CD8-positive, alpha-beta memory T cell (primary cell): ENCODE data around the gene PTGER1. TPM values are rescaled to one million over a fixed set of nuclear protein-coding genes. Genes with fewer than 3 reads are reported as not detected.
"Not testable (repeated sequence)": the region's sequence is repeated elsewhere in the genome, so short reads cannot be mapped to it uniquely, and the experiment has no call there.

Experiments used
- CTCF ChIA-PET: fragments of 350-600 bp; sonication (Branson Sonifier 250); formaldehyde crosslinking; loops from one replicate; lab custom pipeline; 2021; ENCODE audit warnings: antibody characterized with exemption; lab: Charles Lee
- POLR2A ChIA-PET: fragments of 350-600 bp; sonication (Branson Sonifier 250); formaldehyde crosslinking; loops from one replicate; lab custom pipeline; 2021; ENCODE audit warnings: antibody characterized with exemption; lab: Charles Lee
- DNase-seq, 5 donors: peaks; one replicate each; pipeline versions ENCODE4 v3.0.0 to v3.0.0-alpha.2; 2020 to 2022; ENCODE audit warnings: mixed read lengths in 1 of 5
- H3K27ac ChIP-seq: one replicate; pipeline ENCODE4 v1.7.0; 2013; ENCODE audit warnings: low read depth, mild to moderate bottlenecking, low read length, moderate library complexity
- H3K27me3 ChIP-seq: 2 replicates; pipeline ENCODE4 v1.7.0; 2013; ENCODE audit warnings: low read length, mild to moderate bottlenecking; ENCODE audit not compliant: insufficient read depth, poor library complexity, severe bottlenecking
- H3K36me3 ChIP-seq: 2 replicates; pipeline ENCODE4 v1.7.0; 2013; ENCODE audit warnings: mild to moderate bottlenecking, low read length, moderate library complexity; ENCODE audit not compliant: insufficient read depth
- H3K4me1 ChIP-seq: 2 replicates; pipeline ENCODE4 v1.7.0; 2013; ENCODE audit warnings: mild to moderate bottlenecking, low read length, moderate library complexity; ENCODE audit not compliant: insufficient read depth
- H3K4me3 ChIP-seq: 2 replicates; pipeline ENCODE4 v1.7.0; 2013; ENCODE audit warnings: mild to moderate bottlenecking, low read length
- H3K9me3 ChIP-seq: 2 replicates; pipeline ENCODE4 v1.7.0; 2013; ENCODE audit warnings: mild to moderate bottlenecking, low read length
- H3K27ac Mint-ChIP-seq, 8 donors: one replicate each; pipeline ENCODE4 v1.8.0; 2020 to 2021; ENCODE audit warnings: mixed read lengths in 8 of 8, mild to moderate bottlenecking in 6 of 8, inconsistent platforms in 3 of 8, moderate library complexity in 3 of 8
- H3K27me3 Mint-ChIP-seq, 2 donors: one replicate each; pipeline ENCODE4 v1.8.0; 2020 to 2021; ENCODE audit warnings: mixed read lengths in 2 of 2, mild to moderate bottlenecking in 1 of 2, moderate library complexity in 1 of 2
- H3K36me3 Mint-ChIP-seq, 3 donors: one replicate each; pipeline ENCODE4 v1.8.0; 2020 to 2021; ENCODE audit warnings: mixed read lengths in 3 of 3, inconsistent platforms in 1 of 3, mild to moderate bottlenecking in 1 of 3
- H3K4me1 Mint-ChIP-seq, 3 donors: one replicate each; pipeline ENCODE4 v1.8.0; 2020 to 2021; ENCODE audit warnings: mixed read lengths in 3 of 3, inconsistent platforms in 1 of 3, mild to moderate bottlenecking in 1 of 3
- H3K4me3 Mint-ChIP-seq, 7 donors: one replicate each; pipeline ENCODE4 v1.8.0; 2020 to 2021; ENCODE audit warnings: mixed read lengths in 7 of 7, mild to moderate bottlenecking in 6 of 7, moderate library complexity in 4 of 7, inconsistent platforms in 2 of 7
- H3K9me3 Mint-ChIP-seq, 5 donors: one replicate each; pipeline ENCODE4 v1.8.0; 2020 to 2022; ENCODE audit warnings: mixed read lengths in 5 of 5, mild to moderate bottlenecking in 3 of 5, moderate library complexity in 2 of 5, inconsistent platforms in 1 of 5
- polyA plus RNA-seq: library from polyadenylated mRNA; unstranded; fragments of 300-500 nt; fragmentation: Illumina TruSeq; gene quantifications from one replicate; pipeline ENCODE4 v1.2.3, GENCODE V29; 2021
- total RNA-seq, 2 experiments: library from RNA; stranded (reverse); gene quantifications; one replicate each; pipeline ENCODE4 v1.2.3, GENCODE V29; 2021

Gene PTGER1
- total and polyA plus RNA-seq, 3 experiments from 2014 or later: not detected

DNA sequence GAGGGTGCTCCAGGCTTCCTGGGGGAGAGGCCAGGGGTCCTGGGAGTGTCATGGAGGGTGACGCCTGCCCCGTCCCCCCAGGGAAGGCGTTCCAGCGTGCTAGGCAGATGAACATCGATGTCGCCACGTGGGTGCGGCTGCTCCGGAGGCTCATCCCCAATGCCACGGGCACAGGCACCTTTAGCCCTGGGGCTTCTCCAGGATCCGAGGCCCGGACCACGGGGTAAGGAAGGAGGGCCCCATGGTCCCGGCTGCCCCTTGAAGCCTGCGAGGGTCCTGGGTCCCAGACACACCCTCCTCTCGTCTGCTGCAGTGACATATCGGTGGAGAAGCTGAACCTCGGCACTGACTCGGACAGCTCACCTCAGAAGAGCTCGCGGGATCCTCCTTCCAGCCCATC is 11.4 kb downstream of the PTGER1 start:
- Histone ChIP-seq H3K9me3 (no peaks in the 10 kb centered on the region), H3K36me3 (peaks cover 48% of the 10 kb centered on the region), H3K27ac (no peak overlapping the region), H3K4me1 (peaks cover 13% of the 10 kb centered on the region), H3K27me3 (no peaks in the 10 kb centered on the region), H3K4me3 (no peak overlapping the region)
- CTCF ChIA-PET: no interaction called here
- Mint-ChIP-seq H3K4me3 (no peak overlapping the region), H3K4me1 (peaks cover 21 to 23% (median 21%) of the 10 kb centered on the region in 3 donors), H3K36me3 (peaks cover 0 to 86% (median 7%) of the 10 kb centered on the region in 3 donors), H3K27ac (no peak overlapping the region), H3K9me3 (no peaks in the 10 kb centered on the region), H3K27me3 (no peaks in the 10 kb centered on the region)
- POLR2A ChIA-PET: no interaction called here
- no peak for DNase-seq

DNA sequence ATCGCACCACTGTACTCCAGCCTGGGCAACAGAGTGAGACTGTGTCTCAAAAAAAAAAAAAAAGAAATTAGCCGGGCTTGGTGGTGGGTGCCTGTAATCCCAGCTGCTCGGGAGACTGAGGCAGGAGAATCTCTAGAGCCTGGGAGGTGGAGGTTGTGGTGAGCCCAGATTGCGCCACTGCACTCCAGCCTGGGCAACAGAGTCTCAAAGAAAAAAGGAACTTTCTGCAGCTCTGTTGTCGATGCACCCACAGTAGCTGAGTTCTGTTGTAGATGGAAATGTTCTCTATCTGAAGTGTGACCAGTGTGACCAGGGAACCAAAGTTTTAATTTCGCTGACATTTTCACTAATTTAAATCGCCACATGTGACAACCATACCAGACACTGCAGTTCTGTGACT is 12.8 kb downstream of the PTGER1 start:
- H3K27me3 ChIP-seq, H3K9me3 Mint-ChIP-seq, H3K27me3 Mint-ChIP-seq, H3K9me3 ChIP-seq, POLR2A ChIA-PET, H3K4me3 Mint-ChIP-seq, H3K4me3 ChIP-seq, CTCF ChIA-PET, DNase-seq, H3K27ac ChIP-seq: not testable (repeated sequence)
- Histone ChIP-seq H3K4me1 (peaks cover 14% of the 10 kb centered on the region), H3K36me3 (peaks cover 37% of the 10 kb centered on the region)
- peaks cover 0 to 86% (median 7%) of the 10 kb centered on the region in 3 donors for H3K36me3 Mint-ChIP-seq
- H3K27ac Mint-ChIP-seq: peak overlapping the region in 1 of 8 donors; percentile 43
- peaks cover 24 to 30% (median 27%) of the 10 kb centered on the region in 3 donors for H3K4me1 Mint-ChIP-seq

DNA sequence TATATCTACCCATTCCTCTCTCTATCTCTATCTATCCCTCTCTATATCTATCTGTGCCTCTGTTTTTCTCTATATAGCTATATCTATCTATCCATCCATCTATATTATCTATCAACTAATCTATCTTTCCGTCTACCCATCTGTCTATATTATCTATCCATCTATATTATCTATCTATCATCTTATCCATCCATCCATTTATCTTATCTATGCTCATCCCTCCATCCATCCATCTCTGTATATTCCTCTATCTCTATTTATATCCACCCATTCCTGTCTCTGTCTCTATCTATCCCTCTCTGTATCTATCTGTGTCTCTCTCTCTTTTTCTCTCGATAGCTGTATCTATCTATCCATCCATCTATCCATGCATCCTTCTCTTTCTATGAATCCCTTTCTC is 14.2 kb downstream of the PTGER1 start:
- ChIA-PET POLR2A (no interaction called here), CTCF (interaction anchor here (1.7 to 2.4 kb wide), 2 partner anchors 11 to 19 kb away, joined by 4 to 10 read pairs; no protein-coding TSS in a partner anchor)
- Mint-ChIP-seq H3K4me1 (peaks cover 24 to 30% (median 27%) of the 10 kb centered on the region in 3 donors), H3K4me3 (no peak overlapping the region), H3K27me3 (no peaks in the 10 kb centered on the region), H3K27ac (peak overlapping the region in 7 of 8 donors; percentile 16 to 89 (median 75)), H3K9me3 (no peaks in the 10 kb centered on the region), H3K36me3 (peaks cover 0 to 82% (median 7%) of the 10 kb centered on the region in 3 donors)
- H3K27me3 ChIP-seq: no peaks in the 10 kb centered on the region
- no peak for DNase-seq
- no peak overlapping the region for H3K27ac ChIP-seq
- H3K9me3 ChIP-seq: no peaks in the 10 kb centered on the region
- peaks cover 14% of the 10 kb centered on the region for H3K4me1 ChIP-seq
- no peak overlapping the region for H3K4me3 ChIP-seq
- H3K36me3 ChIP-seq: peaks cover 36% of the 10 kb centered on the region

DNA sequence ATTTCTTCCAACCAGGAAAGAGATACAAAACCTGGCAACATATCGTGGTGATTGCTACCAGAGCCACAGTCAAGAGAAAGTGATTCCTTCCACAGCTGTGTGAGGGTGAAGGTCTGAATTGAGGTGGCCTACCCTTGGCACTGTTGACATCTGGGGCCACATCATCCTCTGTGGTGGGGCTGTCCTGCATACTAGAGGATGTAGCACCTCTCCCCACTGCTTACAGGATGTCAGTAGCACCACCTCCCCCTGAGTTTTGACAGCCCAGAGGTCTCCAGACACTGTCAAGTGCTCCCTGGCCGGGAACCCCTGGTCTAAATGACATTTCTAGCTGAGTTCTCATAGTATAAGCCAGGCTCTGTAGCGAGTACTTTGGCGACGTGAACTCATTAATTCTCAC is 15.5 kb downstream of the PTGER1 start:
- Histone ChIP-seq H3K27ac (no peak overlapping the region), H3K27me3 (no peaks in the 10 kb centered on the region), H3K4me3 (no peak overlapping the region), H3K36me3 (peaks cover 33% of the 10 kb centered on the region), H3K4me1 (peaks cover 14% of the 10 kb centered on the region), H3K9me3 (no peaks in the 10 kb centered on the region)
- ChIA-PET CTCF (interaction anchor here (1.0 to 2.4 kb wide), 3 partner anchors 12 to 53 kb away, joined by 3 to 10 read pairs (median 4); no protein-coding TSS in a partner anchor), POLR2A (interaction anchor here (0.6 kb wide), 1 partner anchor 26 kb away, joined by 3 read pairs; no protein-coding TSS in a partner anchor)
- Mint-ChIP-seq H3K9me3 (no peaks in the 10 kb centered on the region), H3K4me3 (peak overlapping the region in 5 of 7 donors; percentile 12 to 80 (median 57)), H3K27ac (peak overlapping the region; percentile 80 to 95 (median 90)), H3K36me3 (peaks cover 0 to 82% (median 10%) of the 10 kb centered on the region in 3 donors), H3K4me1 (peaks cover 24 to 30% (median 27%) of the 10 kb centered on the region in 3 donors), H3K27me3 (no peaks in the 10 kb centered on the region)
- peak in 4 of 5 donors; percentile 28 to 80 (median 54) for DNase-seq

DNA sequence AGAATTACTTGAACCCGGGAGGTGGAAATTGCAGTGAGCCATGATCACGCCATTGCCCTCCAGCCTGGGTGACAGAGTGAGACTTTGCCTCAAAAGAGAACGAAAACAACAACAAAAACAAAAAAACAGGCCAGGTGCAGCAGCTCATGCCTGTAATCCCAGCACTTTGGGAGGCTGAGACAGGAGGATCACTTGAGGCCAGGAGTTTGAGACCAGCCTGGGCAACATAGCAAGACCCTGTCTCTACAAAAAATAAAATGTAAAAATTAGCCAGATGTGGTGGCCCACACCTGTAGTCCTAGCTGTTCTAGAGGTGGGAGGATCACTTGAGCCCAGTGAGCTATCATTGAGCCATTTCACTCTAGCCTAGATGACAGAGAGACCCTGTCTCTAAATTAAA is 22.9 kb downstream of the PTGER1 start:
- Mint-ChIP-seq H3K27ac (peak overlapping the region in 1 of 8 donors; percentile 85), H3K4me1 (peaks cover 9 to 18% (median 18%) of the 10 kb centered on the region in 3 donors), H3K36me3 (peaks cover 8 to 79% (median 18%) of the 10 kb centered on the region in 3 donors)
- H3K4me1 ChIP-seq, H3K9me3 Mint-ChIP-seq, POLR2A ChIA-PET, H3K27me3 Mint-ChIP-seq, CTCF ChIA-PET, H3K4me3 ChIP-seq, H3K4me3 Mint-ChIP-seq, H3K27me3 ChIP-seq, DNase-seq, H3K27ac ChIP-seq, H3K9me3 ChIP-seq: not testable (repeated sequence)
- H3K36me3 ChIP-seq: peaks cover 46% of the 10 kb centered on the region

DNA sequence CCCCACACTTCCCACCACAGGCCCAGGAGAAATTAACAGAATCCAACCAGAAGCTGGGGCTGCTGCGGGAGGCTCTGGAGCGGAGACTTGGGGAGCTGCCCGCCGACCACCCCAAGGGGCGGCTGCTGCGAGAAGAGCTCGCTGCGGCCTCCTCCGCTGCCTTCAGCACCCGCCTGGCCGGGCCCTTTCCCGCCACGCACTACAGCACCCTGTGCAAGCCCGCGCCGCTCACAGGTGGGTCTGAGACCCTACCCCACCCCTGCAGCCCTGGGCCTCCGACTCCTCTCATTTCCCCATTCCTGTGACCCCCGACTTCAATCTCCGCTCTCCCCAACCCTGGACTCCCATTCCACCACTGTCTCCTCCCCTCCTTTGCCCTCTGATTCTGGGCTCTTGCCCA is 24.3 kb downstream of the PTGER1 start:
- H3K36me3 Mint-ChIP-seq: peaks cover 8 to 84% (median 22%) of the 10 kb centered on the region in 3 donors
- POLR2A ChIA-PET: interaction anchor here (0.6 kb wide), 1 partner anchor 81 kb away, joined by 3 read pairs; no protein-coding TSS in a partner anchor
- CTCF ChIA-PET: interaction anchor here (1.1 kb wide), 1 partner anchor 19 kb away, joined by 3 read pairs; no protein-coding TSS in a partner anchor

DNA sequence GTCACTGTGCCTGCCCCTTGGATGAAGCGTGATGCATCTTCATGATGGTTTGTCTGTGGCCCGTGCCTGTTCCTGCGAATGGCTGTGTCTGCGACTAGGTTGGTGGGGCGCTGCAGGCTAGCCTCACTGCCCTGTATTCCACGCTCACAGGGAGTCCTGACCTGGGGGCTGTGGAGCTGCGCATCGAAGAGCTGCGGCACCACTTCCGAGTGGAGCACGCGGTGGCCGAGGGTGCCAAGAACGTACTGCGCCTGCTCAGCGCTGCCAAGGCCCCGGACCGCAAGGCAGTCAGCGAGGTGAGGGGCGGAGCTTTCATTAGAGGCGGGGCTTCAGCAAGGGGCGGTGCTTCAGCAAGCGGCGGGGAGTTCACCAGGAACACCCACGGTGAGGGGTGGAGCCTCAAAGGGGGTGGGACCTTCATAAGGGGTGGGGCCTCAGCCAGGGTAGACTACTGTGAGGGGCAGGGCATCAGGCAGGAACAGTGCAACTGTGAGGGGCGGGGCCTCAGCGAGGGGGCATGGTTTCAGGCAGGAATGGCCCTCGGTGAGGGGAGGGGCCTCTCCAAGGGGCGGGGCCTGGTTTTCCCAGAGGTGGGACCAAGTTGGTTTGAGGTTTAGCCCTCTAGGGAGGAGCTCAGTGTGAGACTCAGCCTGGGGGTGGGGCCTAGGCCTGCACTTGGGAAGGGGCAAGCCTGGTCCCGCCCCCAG is 24.8 kb downstream of the PTGER1 start:
- POLR2A ChIA-PET: interaction anchor here (0.6 kb wide), 1 partner anchor 82 kb away, joined by 3 read pairs; no protein-coding TSS in a partner anchor
- Histone ChIP-seq H3K9me3 (no peaks in the 10 kb centered on the region), H3K27ac (no peak overlapping the region), H3K4me1 (no peaks in the 10 kb centered on the region), H3K27me3 (no peaks in the 10 kb centered on the region), H3K4me3 (no peak overlapping the region), H3K36me3 (peaks cover 65% of the 10 kb centered on the region)
- Mint-ChIP-seq H3K27ac (peak overlapping the region in 5 of 8 donors; percentile 19 to 79 (median 50)), H3K36me3 (peaks cover 8 to 82% (median 22%) of the 10 kb centered on the region in 3 donors), H3K9me3 (peaks cover 0 to 1% (median 0%) of the 10 kb centered on the region in 5 donors), H3K4me1 (peaks cover 9 to 21% (median 18%) of the 10 kb centered on the region in 3 donors), H3K4me3 (no peak overlapping the region), H3K27me3 (peaks cover 0 to 1% of the 10 kb centered on the region in 2 donors)
- DNase-seq: peak; percentile 36 to 63 (median 51)
- CTCF ChIA-PET: interaction anchor here (1.1 kb wide), 1 partner anchor 19 kb away, joined by 3 read pairs; no protein-coding TSS in a partner anchor

More for the DNA sequence above, 24.3 kb downstream of the PTGER1 start:
- H3K9me3 ChIP-seq: no peaks in the 10 kb centered on the region
- peaks cover 9 to 20% (median 18%) of the 10 kb centered on the region in 3 donors for H3K4me1 Mint-ChIP-seq
- H3K4me3 ChIP-seq: no peak overlapping the region
- no peak overlapping the region for H3K4me3 Mint-ChIP-seq
- peaks cover 60% of the 10 kb centered on the region for H3K36me3 ChIP-seq
- peaks cover 0 to 1% (median 0%) of the 10 kb centered on the region in 5 donors for H3K9me3 Mint-ChIP-seq
- peaks cover 0 to 1% of the 10 kb centered on the region in 2 donors for H3K27me3 Mint-ChIP-seq
- no peak for DNase-seq
- H3K27ac Mint-ChIP-seq: no peak overlapping the region
- no peaks in the 10 kb centered on the region for H3K4me1 ChIP-seq
- no peak overlapping the region for H3K27ac ChIP-seq
- no peaks in the 10 kb centered on the region for H3K27me3 ChIP-seq

DNA sequence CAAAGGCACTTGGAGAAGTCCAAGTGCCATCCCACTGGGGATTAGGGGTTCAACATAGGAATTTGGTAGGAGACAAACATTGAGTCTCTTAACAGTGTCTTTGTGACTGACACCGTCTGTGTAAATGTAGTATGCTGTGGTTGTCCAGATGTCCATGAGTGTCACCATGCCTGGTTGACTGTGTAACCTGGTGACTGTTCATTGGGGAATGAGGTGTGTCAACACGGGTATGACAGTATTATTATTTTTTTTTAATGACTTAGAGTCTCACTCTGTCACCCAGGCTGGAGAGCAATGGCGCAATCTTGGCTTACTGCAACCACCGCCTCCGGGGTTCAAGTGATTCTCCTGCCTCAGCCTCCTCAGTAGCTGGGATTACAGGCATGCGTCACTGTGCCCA is 25.8 kb downstream of the PTGER1 start:
- Mint-ChIP-seq H3K27ac (peak overlapping the region in 4 of 8 donors; percentile 42 to 79 (median 59)), H3K4me1 (peaks cover 13 to 27% (median 23%) of the 10 kb centered on the region in 3 donors), H3K36me3 (peaks cover 12 to 81% (median 26%) of the 10 kb centered on the region in 3 donors), H3K9me3 (peaks cover 0 to 1% (median 0%) of the 10 kb centered on the region in 5 donors), H3K27me3 (peaks cover 0 to 1% of the 10 kb centered on the region in 2 donors), H3K4me3 (no peak overlapping the region)
- Histone ChIP-seq H3K4me3 (no peak overlapping the region), H3K27ac (no peak overlapping the region), H3K4me1 (no peaks in the 10 kb centered on the region), H3K27me3 (no peaks in the 10 kb centered on the region), H3K36me3 (peaks cover 68% of the 10 kb centered on the region), H3K9me3 (no peaks in the 10 kb centered on the region)
- no peak for DNase-seq
- ChIA-PET POLR2A (no interaction called here), CTCF (interaction anchor here (1.2 kb wide), 1 partner anchor 31 kb away, joined by 3 read pairs; no protein-coding TSS in a partner anchor)
